CD4-positive, alpha-beta T cell (primary cell): Measurements from ENCODE around the gene C19orf25. TPM values are rescaled to one million over a fixed set of nuclear protein-coding genes. Genes with fewer than 3 reads are reported as not detected.
A peak's percentile ranks its signal among the peaks of the same experiment; 100 is the strongest.

ENCODE experiments used
- ATAC-seq: fragments of 200-7000 bp; cut with Tn5 transposase; one replicate; pipeline ENCODE4 v1.10.0; 2022; ENCODE audit warnings: mild to moderate bottlenecking; ENCODE audit not compliant: poor library complexity
- CTCF ChIA-PET: fragments of 350-600 bp; sonication (Branson Sonifier 250); formaldehyde crosslinking; loops from one replicate; lab custom pipeline; 2021; ENCODE audit warnings: antibody characterized with exemption, inconsistent platforms; lab: Charles Lee
- POLR2A ChIA-PET: fragments of 350-600 bp; sonication (Branson Sonifier 250); formaldehyde crosslinking; loops from one replicate; lab custom pipeline; 2021; ENCODE audit warnings: antibody characterized with exemption, inconsistent platforms; lab: Charles Lee
- DNase-seq, 14 experiments: peaks; one replicate each; pipeline ENCODE4 v3.0.0-alpha.2; 2013 to 2020; ENCODE audit warnings: mixed read lengths in 2 of 14
- H3K27ac ChIP-seq, 2 donors: one replicate each; pipeline versions ENCODE4 v1.5.1 to v1.7.0; 2013; ENCODE audit warnings: low read length in 2 of 2, low read depth in 1 of 2, mild to moderate bottlenecking in 1 of 2
- H3K27me3 ChIP-seq, 2 experiments: 1 replicate in 1 of 2; 2 replicates in 1 of 2; pipeline versions ENCODE4 v1.6.1 to v1.7.0; 2013; ENCODE audit warnings: low read length in 2 of 2, control low read depth in 1 of 2, mild to moderate bottlenecking in 1 of 2, moderate library complexity in 1 of 2; ENCODE audit not compliant: insufficient read depth in 2 of 2, control insufficient read depth in 1 of 2
- H3K36me3 ChIP-seq: one replicate; pipeline ENCODE4 v1.6.1; 2013; ENCODE audit warnings: low read length, control low read depth; ENCODE audit not compliant: insufficient read depth
- H3K4me1 ChIP-seq: one replicate; pipeline ENCODE4 v1.6.1; 2013; ENCODE audit warnings: low read length, control low read depth; ENCODE audit not compliant: insufficient read depth
- H3K4me3 ChIP-seq: one replicate; pipeline ENCODE4 v1.5.1; 2013; ENCODE audit warnings: mild to moderate bottlenecking, low read length, moderate library complexity
- H3K9me3 ChIP-seq, 2 experiments: 1 replicate in 1 of 2; 2 replicates in 1 of 2; pipeline versions ENCODE4 v1.6.1 to v1.7.0; 2013; ENCODE audit warnings: low read length in 2 of 2, mild to moderate bottlenecking in 2 of 2, control low read depth in 1 of 2, moderate library complexity in 1 of 2; ENCODE audit not compliant: control insufficient read depth in 1 of 2, insufficient read depth in 1 of 2
- H3K27ac Mint-ChIP-seq: one replicate; pipeline ENCODE4 v1.8.0; 2020; ENCODE audit warnings: mixed read lengths
- H3K27me3 Mint-ChIP-seq: one replicate; pipeline ENCODE4 v1.8.0; 2021; ENCODE audit warnings: mixed read lengths
- H3K36me3 Mint-ChIP-seq: one replicate; pipeline ENCODE4 v1.8.0; 2021; ENCODE audit warnings: low read depth, mixed read lengths
- H3K4me1 Mint-ChIP-seq: one replicate; pipeline ENCODE4 v1.8.0; 2021; ENCODE audit warnings: low read depth, mixed read lengths
- H3K4me3 Mint-ChIP-seq: one replicate; pipeline ENCODE4 v1.8.0; 2020; ENCODE audit warnings: mild to moderate bottlenecking, mixed read lengths
- H3K9me3 Mint-ChIP-seq: one replicate; pipeline ENCODE4 v1.8.0; 2020; ENCODE audit warnings: mixed read lengths
- intact Hi-C, 2 experiments: fragments of 100-400 bp; cut with DNase I in 1 of 2; cut with micrococcal nuclease in 1 of 2; formaldehyde crosslinking; loops; one replicate each; pipeline versions ENCODE4 v1.15.1 to v1.9.0; 2023 to 2025; cut with DNase I, micrococcal nuclease
- total RNA-seq, 174 experiments: library from RNA in 2 of 174; stranded (reverse) in 2 of 174; gene quantifications; one replicate each; pipeline ENCODE4 v1.2.3 and lab custom pipeline; 2021 to 2026
- TF ChIP-seq, protein P1 (sequence below): fragments of 200-600 bp; IDR thresholded peaks from one replicate; pipeline ENCODE4 v1.8.0; 2022; ENCODE audit warnings: antibody characterized with exemption, mild to moderate bottlenecking

C19orf25 gene
- total RNA-seq, 2 experiments from 2014 or later, result 14.9 to 15.8 TPM

DNA sequence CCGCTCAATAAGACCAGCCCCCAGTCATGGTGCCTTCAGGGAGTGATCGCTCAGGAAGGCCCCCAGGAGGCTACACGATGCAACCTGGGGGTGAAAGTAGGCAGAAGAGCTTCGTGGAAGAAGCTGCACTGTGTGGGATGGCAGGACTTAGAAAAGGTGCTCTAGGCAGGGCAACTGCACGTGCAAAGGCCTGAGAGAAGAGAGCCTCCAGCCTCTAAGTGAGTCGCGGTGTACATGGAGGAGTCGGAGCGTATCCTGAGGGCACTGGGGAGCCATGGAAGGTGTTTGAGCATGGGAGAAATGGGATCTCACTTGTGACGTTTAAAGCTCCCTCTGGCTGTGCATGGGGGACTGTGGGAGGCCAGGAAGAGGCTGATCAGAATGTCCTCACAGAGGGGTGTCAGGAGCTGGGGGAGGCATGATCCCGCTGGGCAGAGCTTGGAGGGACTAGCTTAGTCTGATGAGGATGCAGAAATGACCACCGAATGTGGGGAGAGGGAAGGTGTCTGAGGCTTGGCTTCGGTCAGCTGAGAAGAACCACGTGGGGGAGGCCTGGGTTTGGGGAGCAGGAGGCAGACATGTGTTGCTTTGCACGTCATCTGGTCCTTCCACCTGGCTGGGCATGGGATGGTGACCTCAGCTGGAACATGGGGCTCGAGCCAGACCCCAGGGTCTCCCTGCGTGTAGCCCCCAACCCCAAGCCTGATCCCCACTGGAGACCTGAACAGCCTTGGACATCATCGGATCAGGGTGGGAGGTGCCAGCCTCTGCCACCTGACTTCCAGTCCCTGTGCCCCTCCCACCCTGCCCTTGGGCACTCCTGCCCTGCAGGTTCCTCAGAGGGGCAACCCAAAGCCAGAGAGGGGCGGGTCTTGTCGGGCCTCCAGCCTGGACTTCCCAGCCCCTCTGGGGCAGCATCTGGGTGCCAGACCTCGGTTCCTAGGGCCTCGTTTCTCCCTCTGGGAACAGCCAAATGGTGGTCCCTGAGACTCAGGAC is 28.0 kb downstream of the C19orf25 start:
- ChIA-PET CTCF (no interaction called here), POLR2A (no interaction called here)
- Mint-ChIP-seq H3K4me1 (peaks cover 31% of the 10 kb centered on the region), H3K27me3 (peaks cover 77% of the 10 kb centered on the region), H3K36me3 (no peaks in the 10 kb centered on the region), H3K27ac (no peak overlapping the region), H3K4me3 (peak overlapping the region; percentile 1), H3K9me3 (no peaks in the 10 kb centered on the region)
- intact Hi-C loops, result no loop called here
- TF ChIP-seq, protein P1, sequence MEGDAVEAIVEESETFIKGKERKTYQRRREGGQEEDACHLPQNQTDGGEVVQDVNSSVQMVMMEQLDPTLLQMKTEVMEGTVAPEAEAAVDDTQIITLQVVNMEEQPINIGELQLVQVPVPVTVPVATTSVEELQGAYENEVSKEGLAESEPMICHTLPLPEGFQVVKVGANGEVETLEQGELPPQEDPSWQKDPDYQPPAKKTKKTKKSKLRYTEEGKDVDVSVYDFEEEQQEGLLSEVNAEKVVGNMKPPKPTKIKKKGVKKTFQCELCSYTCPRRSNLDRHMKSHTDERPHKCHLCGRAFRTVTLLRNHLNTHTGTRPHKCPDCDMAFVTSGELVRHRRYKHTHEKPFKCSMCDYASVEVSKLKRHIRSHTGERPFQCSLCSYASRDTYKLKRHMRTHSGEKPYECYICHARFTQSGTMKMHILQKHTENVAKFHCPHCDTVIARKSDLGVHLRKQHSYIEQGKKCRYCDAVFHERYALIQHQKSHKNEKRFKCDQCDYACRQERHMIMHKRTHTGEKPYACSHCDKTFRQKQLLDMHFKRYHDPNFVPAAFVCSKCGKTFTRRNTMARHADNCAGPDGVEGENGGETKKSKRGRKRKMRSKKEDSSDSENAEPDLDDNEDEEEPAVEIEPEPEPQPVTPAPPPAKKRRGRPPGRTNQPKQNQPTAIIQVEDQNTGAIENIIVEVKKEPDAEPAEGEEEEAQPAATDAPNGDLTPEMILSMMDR, result no peak
- Histone ChIP-seq H3K9me3 (peaks cover 0 to 55% of the 10 kb centered on the region in 2 experiments), H3K4me1 (peaks cover 43% of the 10 kb centered on the region), H3K27ac (no peak overlapping the region), H3K27me3 (peaks cover 73 to 95% of the 10 kb centered on the region in 2 experiments), H3K4me3 (no peak overlapping the region), H3K36me3 (no peaks in the 10 kb centered on the region)
- no peak for ATAC-seq
- DNase-seq, result no peak

DNA sequence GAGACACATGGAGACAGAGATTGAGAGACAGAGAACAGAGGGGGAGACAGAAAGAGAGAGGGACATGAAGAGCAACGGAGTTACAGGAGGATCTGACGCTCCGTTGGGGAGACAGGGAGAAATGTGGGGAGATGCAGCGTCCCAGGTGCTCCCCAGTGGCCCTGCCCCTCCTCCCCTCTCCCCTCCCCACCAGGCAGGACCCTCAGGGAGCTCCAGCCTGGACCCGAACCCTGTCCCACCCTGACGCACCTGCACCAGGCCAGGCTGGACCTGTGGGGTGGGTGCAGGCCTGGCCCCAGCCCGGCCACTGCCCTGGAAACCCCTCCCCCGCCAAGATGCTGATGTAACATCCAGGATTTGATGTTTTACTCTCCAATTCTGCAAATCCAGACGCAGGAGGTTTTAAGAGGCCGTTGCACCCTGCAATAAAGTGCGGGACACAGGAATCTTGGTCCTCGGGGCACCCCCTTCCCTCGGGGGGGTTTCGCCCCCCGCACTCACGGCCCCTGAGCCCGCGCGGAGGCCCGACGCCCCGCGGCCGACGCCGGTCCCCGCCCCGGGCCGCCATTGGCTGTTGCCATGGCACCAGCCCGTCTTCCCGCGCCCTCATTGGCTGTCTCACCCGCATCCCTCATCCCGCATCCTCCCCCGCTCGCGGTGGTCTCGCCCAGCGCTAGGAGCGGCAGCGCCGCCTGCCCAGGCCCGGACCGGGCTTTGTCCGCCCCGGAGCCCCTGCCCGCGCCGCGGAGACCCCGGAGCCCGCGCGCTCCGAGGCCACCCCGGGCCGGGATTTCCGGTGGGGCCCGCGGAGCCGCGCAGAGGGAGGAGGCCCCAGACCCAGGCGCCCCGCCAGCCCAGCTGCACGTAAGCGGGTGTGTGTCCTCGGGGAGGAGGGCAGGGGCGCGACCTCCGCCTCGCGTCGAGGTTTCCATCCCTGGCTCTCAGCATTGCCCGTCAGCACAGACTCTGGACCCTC is 29.3 kb downstream of the C19orf25 start, which contains the start of gene APC2:
Gene APC2, plus strand, starts transcription at position 655 of the 976 bp plus-strand sequence. CDS start 2,881 bp downstream, outside the sequence.
- no peaks in the 10 kb centered on the region for H3K9me3 Mint-ChIP-seq
- no peaks in the 10 kb centered on the region for H3K36me3 ChIP-seq
- no peak within 1 kb of the TSS for H3K4me3 ChIP-seq
- H3K27ac ChIP-seq, result no peak within 1 kb of the TSS
- ChIA-PET POLR2A (no interaction called here), CTCF (no interaction called here)
- no peak within 1 kb of the TSS for H3K27ac Mint-ChIP-seq
- H3K36me3 Mint-ChIP-seq, result no peaks in the 10 kb centered on the region
- TF ChIP-seq, protein P1, result no peak
- H3K4me3 Mint-ChIP-seq, result peak within 1 kb of the TSS; percentile 1
- peaks cover 20% of the 10 kb centered on the region for H3K4me1 Mint-ChIP-seq
- peak; percentile 34 for ATAC-seq
- peak in 3 of 14 experiments; percentile 25 to 54 (median 30) for DNase-seq
- H3K4me1 ChIP-seq, result peaks cover 42% of the 10 kb centered on the region
- peaks cover 0 to 46% of the 10 kb centered on the region in 2 experiments for H3K9me3 ChIP-seq
- intact Hi-C loops, result no loop called here
- peaks cover 64% of the 10 kb centered on the region for H3K27me3 Mint-ChIP-seq
- peaks cover 61 to 87% of the 10 kb centered on the region in 2 experiments for H3K27me3 ChIP-seq

DNA sequence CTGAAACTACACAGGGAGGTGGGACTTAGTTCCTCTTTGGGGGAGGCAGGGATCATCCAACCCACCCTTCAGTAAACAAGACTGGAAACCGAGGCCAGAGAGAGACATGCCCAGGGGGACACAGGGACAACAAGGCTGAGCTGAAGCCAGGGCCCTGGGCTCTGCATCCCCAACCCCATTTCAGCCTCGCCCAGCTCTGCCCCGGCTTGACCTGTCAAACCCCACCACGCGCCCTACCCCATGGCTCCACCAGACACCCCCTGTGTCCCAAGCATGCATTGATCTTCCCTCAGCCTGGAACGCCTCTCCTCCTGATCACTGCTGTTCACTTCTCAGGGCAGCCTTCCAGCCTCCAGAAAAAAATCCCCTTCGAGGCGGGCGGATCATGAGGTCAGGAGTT is 31.1 kb downstream of the C19orf25 start:
- Mint-ChIP-seq H3K36me3 (no peaks in the 10 kb centered on the region), H3K27me3 (peaks cover 51% of the 10 kb centered on the region), H3K4me1 (peaks cover 14% of the 10 kb centered on the region), H3K9me3 (no peaks in the 10 kb centered on the region), H3K4me3 (peak overlapping the region; percentile 58), H3K27ac (no peak overlapping the region)
- TF ChIP-seq, protein P1, result no peak
- Histone ChIP-seq H3K27ac (no peak overlapping the region), H3K27me3 (peaks cover 55 to 70% of the 10 kb centered on the region in 2 experiments), H3K4me1 (peaks cover 41% of the 10 kb centered on the region), H3K9me3 (peaks cover 0 to 37% of the 10 kb centered on the region in 2 experiments), H3K4me3 (no peak overlapping the region), H3K36me3 (no peaks in the 10 kb centered on the region)
- ChIA-PET POLR2A (interaction anchor here (1.2 kb wide), 1 partner anchor 21 kb away, joined by 4 read pairs; no protein-coding TSS in a partner anchor), CTCF (no interaction called here)
- no peak for DNase-seq
- intact Hi-C loops, result no loop called here
- ATAC-seq, result no peak
